HG03521 (cell line): Measurements from ENCODE around the gene KLF3.

Experiments
- ATAC-seq: cut with Tn5 transposase; IDR thresholded peaks from one replicate; pipeline ENCODE4 v1.9.1; 2021; ENCODE audit warnings: mild to moderate bottlenecking, moderate library complexity; ENCODE audit not compliant: unreplicated experiment

Gene KLF3

DNA sequence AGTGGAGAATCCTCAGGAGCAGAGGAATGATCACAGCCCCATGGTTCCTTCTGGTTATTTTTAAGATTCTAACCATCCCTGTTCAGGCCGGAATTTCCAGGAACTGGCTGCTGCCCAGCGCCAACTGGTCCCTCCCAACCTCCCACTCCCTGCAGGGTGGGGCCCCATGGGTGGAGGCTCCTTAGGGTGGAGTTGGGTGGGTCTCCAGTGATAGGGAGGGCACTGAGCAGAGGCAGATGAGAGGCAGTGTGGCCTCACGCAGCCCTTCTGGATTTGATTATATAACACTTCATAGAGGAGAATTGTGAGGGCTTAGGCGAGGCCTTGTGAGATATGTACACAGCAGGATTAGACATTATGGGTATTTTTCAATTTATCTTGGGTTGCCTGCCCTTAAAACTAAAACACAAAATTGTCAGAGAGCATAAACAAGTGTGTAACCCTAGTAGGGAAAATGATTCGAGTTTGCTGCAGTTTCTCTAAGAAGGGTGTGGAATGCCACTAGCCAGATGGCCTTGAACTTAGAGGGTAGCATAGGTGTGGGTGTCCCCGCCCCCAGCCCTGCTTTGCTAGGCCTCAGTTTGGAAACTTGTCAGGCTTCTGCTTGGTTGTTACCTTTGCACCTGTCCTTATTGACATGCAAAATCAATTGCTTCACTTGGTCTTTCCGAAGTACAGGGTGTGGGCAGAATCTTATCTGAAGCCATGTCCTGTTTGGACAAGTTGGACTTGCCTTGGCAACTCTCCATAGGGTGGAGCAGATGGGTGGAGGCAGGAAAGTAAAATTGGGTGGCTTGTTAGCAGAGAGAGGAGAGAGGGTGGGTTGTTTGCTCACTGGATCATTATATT lies 9.4 kb downstream of the KLF3 start:
- no peak for ATAC-seq

DNA sequence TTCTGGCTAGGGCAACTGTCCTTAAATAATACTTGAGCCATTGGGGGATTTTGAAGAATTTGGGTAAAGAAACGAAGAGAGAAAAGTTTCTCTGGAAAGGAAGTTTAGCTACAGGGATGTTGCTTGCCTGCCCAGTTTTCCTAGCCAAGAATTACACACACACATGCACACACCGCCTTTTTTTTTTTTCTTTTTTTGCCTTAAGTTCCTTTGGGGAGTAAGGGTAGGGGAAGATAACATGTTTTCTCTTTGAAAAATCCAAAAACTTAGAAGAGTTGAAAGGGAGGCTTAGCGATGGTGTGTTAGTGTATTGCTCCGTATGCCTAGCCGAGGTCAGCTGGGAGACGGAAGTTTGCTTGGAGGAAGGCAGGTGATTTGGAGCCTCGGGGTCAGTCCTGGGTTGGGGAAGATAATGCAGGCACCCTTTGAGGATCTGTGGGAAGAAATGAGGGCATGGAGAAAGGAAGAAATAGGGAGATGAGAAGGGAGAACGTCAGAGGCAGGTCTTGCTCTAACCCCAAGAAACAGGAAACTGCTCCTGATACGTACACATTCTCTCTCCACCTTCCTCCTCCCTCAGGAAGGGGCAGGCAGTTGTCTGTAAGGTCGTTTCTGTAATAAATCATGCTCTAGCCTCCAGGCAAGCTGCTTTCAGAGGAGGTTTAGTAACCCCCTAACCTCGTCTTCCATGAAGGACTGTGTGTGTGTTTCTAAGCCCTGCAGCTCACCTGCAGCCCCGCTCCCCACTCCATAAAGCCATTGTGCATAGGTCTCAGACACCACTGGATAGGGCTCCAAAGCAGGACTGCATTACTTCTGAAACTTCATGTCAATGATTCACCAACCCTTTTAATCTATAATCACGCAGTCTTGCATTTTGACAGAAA lies 10.5 kb downstream of the KLF3 start:
- ATAC-seq = no peak

DNA sequence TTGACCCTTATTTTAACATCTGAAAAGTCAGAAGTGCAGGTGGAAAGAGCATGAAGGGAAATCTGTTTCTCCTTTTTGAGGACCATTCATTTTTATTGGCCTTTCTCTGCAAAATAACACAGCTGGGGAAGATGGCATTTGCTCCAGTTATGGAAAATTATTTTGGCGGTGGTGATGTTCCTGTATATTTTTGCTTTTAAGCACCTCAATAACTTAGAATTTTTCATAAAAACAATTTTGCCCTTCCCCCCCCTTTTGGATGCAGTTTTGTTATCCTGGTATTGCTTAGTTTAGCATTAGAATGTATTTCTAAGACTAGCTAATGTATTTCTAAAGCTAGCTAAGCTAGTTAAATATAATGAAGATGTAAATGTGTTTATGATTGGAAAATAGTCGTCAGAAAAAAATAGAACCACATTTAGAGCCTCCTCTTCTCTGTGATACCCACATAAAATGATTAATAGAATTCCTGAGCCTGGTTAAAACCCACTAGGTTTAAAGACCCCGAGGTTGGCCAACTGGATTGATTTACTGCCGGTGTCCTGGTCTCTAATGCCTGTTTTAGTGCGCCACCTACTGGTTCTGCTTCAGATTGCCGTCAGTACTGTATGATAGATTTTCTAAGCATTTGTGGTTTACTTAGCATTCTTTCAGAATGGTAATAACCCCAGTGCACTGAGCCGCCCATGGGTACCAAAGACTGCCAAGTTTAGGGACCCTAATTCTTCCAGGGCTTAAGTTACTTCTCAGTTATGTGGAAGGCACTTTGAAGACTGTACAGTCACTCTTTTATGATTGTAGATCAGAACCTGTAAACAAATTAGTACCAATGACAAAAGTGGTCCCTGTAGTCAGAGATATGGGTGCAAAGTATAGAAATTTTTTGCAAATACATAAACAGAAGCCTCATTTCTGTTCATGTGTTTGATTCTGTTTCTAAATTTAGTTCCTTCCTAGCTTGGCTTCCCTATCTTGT lies 11.4 kb downstream of the KLF3 start:
- ATAC-seq = no peak

DNA sequence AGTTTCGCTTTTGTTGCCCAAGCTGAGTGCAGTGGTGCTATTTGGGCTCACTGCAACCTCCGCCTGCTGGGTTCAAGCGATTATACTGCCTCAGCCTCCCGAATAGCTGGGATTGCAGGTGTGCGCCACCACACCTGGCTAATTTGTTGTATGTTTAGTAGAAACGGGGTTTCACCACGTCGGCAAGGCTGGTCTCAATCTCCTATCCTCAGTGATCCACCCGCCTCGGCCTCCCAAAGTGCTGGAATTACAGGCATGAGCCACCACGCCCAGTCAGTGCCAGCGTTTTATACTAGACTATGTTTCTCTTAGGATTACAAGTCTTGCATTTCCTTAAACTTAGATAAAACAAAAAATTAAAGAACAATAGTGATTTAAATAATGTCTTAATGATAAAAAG lies 13.0 kb downstream of the KLF3 start:
- ATAC-seq = no peak

DNA sequence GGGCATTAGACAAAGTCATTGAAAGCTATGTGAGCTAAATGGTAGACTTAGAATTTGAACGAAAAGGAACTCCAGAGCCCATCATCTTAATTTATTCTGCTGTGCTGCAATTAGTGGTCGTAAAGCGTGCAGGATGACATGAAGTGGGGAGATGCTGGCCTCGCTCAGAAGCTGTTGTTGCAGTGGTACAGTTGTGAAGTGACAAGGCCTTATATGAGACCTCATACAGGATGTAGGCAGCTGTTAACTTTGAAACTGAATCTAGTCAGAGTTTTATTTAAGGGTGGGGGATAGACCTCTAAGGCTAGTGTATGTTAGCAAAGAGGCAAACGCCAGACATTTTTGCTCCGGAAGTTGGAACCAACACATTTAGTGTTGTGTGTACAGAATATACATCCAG lies 13.4 kb downstream of the KLF3 start:
- no peak for ATAC-seq

DNA sequence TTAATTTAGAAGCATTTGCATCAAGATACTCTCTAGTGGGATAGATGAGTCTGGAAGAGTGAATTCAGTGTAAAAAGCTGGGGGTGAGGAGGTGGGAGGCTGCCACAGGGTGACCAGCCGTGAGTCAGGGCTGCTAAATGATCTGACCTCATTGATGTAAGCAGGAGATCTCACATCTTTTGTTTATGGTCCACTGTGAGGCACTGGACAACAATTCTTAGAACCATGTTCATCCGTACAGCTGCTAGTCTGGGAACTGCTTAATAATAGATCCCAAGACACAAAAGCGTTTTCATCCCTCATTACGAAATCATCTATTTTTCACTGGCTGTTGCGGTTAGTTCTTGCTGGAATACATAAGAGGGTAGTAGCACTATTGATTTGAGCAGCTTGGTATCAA lies 14.1 kb downstream of the KLF3 start:
- ATAC-seq = no peak

DNA sequence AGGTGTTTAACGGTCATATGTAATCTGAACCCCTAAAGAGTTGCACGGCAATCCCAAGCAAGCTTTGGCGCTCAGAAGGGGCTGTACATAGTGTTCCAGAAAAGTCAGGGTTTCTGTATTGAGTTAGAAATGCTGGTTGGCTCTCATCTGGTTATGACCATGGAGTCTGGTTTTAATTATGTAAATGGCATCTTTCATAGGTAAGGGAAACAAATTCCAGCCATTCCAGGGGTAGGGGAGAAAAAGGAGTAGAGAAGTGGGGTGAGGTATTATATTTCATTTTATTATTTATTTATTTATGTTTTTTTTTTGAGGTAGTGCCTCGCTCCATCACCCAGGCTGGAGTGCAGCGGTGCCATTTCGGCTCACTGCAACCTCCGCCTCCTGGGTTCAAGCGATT lies 15.9 kb downstream of the KLF3 start:
- ATAC-seq = no peak

DNA sequence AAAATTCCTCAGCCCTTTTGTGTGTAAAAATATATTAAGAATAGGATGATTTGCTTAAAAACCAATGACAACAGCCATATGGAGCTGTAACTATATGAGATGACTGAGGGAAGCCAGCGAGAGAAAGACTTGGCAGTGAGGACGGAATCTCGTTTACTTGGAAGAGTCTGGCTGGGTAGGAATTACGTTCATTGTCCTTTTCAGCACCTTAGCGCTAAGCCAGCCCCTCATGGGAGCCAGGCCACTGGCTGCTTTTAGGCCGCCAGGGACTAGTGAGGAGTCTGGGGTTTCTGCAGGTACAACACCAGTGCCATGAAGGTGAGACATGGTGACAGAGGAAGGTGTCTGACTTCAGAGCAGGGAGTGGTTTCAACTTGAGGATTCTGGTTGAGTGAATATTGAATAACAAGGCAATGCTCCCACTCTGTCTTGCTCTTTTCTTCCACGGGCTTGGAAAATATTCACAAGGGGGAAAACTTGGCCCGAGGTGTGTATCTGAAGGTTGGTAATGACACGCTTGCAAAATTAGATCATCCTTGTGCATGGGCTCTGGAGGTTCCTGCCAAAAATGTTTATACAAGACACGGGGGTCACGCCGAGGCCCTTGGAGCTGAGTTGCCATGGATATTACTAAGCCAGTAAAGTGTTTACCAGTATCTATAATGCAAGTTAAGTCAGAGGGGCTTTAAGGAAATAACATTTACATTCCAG lies 17.4 kb downstream of the KLF3 start:
- ATAC-seq = no peak

DNA sequence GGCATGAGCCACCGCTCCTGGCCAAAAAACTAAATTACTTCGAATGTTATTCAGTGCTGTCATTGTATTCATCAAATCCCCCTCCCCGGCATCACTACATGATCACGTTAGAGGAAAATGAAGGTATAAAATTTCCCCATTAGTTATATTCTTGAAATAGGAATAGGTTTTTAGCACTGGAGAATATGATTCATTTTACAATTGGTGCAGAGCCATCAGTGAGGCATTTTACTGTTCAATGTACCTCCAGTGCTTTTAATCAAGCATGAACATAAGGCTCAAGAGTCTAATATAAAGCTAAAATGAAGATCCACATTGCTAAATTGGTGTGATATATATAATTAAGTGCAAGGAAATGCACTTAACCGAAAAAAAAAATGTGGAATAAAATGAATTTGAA lies 18.3 kb downstream of the KLF3 start:
- ATAC-seq = no peak

DNA sequence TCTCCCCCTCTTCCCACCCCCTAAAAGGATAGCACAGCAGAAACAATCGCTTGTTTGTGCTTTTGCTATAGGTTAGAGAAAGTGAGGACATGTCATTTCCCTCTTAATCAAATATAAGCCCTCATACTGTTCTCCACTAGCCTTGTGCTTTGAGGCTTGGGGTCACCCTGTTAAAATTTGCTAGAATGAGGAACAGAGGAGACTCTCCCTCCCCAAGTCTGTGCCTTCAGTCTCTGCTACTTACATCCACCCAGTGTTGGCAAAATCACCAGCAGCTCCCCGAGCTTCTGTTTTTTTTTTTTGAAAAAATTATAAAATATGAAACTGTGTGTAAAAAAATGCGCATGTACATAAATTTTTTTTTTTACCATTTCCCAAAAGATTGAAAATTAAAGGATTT lies 19.3 kb downstream of the KLF3 start:
- ATAC-seq = no peak

DNA sequence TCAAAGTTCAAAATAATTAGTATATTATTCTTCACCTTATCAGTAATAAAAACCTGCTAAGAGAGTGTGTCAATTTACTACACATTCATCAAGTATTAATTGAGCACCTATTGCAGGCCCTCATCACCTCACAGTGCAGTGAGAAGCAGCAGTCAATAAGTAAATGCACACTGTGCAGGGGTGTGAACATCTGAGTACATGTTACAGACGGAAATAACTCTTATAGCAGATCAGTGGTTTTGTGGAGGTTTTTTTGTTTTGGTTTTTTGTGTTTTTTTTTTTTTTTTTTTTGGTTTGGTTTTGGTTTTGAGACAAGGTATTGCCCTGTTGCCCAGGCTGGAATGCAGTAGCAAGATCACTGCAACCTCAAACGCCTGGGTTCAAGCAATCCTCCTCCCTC lies 20.3 kb downstream of the KLF3 start:
- no peak for ATAC-seq

DNA sequence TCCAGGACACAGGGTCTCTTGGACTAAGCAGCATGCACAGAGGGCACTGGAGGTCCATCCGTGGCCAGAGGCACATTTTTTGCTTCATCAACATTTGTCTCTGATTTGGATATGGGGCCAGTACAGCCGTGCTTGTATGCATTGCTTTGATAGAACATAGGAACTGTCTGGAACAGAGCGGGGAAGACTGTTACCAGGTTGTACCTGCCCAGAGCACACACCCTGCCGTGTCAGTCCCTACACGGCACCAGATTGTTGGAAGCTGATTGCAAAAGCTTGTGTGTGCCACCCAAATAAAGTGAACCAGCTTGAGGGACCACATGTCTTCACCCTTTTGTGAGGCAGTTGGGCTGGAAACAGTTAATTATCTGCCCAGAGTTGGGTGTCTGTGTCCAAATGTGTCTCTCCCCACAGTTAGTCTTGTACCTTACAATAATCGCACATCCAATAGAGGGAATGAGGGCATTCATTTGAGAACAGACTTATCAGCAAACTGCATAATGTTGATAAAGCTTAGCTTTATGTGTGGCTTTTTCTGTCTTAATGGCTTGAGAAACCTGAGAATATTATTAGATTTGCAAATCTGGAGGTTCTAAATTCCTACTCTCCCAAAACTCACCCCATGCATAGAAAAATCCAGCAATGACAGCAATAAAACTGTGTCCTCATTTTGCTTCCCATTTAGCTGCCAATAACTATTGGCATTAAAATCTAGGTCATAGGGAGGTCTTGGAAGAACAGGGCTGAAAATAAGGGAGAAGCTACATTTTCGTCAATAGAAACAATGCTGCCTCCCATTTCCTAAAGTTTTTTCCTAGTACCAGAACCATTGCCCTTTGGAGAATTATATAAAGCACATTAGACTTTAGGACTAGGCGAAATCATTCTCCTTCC lies 21.2 kb downstream of the KLF3 start:
- no peak for ATAC-seq

DNA sequence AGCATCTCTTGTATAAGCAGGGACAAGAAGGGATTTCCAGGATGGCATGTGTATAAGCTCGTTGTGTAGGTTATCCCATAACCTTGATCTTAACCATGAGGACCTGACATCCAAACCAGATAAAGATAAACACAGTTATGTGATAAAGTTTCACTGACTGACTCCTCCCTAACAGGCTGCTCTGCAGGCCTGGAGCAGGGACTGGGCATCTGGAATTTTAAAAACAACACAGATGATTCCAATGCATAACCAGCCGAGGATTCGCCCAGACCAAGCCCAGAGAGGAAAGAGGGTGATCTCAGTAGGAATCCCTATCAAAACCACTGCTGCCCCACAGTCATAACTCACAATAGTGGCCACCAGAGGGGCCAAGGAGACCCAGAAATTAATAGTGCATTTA lies 22.7 kb downstream of the KLF3 start:
- ATAC-seq = no peak

DNA sequence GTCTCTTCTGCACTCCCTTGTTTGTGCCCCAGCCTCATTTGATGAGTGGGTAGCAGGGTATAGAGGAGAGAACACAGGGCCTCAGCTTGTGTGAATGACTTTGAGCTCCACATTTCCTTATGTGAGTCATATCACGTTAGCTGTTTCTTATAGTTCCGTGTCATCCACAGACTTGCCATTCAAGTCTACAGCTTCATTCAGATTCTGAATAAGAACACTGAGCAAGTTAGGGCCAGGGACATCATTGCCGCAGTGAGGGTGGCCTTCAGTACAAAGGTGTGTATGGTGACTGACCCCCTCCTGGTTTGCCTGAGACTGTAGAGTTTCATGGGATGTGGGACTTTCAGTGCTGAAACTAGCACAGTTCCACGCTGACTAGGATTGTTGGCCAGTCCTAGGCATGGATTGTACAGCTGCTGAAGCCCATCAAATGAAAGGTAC lies 23.6 kb downstream of the KLF3 start:
- ATAC-seq = no peak

DNA sequence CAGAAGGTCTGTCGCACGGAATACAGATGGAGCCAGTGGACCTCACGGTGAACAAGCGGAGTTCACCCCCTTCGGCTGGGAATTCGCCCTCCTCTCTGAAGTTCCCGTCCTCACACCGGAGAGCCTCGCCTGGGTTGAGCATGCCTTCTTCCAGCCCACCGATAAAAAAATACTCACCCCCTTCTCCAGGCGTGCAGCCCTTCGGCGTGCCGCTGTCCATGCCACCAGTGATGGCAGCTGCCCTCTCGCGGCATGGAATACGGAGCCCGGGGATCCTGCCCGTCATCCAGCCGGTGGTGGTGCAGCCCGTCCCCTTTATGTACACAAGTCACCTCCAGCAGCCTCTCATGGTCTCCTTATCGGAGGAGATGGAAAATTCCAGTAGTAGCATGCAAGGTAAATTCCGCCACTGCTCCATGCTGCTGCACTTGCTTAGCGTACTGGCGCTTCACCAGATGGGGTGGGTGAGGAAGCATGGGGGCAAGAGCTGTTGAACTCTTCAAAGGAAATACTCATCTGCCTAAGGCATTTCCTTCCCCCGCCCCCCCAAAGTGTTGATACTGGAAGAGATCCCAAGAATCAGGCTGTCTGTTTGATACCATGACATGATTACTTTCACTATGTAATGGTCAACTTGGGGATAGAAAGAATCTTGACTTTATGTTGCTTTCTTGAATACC lies 24.8 kb downstream of the KLF3 start:
- no peak for ATAC-seq

DNA sequence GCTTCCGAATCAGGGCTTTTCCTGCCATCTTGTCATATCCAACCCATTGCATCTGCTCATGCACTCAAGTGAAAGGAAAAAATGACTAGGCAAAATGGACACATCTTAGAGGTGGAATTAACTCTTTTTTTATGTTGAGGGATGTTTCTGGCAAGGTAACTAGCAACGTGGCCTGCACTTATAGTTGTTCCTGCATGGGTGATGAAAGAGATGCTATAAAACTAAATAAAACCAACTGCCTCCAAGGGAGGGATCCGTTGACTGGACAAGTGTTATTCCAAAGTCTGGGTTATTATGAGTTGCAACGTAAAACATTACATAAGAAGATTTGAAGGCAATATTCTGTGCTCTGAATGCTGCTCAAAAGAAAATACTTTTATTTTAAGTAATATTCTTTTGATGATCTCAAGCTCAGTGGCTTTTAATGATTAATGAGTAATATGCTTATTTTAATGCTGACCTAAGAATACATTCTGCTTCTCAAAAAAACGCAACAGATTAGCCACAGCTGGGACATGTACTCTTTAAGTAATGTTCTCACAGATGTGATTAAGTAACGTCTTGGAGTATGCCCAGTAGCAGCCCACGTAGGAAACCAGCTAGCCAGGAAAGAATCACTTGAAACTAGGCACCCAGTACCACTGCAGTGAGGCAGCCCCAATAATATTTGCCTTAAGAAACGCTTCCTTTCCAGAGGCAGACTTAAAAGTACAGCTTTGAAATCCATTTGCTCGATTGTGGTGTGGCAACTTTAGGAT lies 27.4 kb downstream of the KLF3 start:
- ATAC-seq = no peak

DNA sequence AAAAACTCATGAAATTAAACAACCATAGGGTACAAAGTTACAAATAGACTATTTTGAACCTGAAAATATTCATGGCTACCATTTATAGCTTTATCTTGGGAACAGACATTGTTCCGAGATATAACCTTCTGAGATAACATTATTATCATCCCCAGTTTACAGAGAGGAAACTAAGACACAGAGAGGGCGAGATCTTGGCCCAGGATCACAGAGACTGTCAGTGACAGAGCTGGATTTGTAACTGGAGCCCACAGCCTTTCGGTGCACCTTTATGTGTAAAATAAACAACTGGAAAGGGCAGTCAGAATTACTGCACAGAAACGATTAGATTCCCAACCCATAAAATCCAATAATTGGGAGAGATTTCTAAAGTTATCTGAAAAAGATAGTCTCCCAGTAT lies 28.4 kb downstream of the KLF3 start:
- ATAC-seq = no peak

DNA sequence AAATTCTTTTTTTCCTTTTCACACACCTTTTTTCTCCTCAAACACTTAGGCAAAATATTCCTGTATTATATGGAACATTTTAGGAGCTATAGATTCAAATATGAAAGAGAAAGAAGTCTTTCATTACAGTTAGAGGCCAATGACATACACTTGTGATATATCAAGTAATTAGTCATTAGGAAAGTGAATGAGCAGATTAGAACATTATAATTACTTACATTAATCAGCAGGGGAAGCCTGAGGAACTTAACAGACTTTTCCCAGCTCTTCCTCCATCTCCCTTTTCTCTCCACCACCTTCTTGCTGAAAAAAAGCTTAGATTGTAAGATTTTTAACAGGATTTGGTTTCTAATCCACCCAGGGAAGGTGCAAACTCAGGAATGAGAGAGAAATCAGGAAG lies 29.6 kb downstream of the KLF3 start:
- no peak for ATAC-seq
